ENCODE results near the gene FBXW7.

Gene FBXW7

GRCh38 chr4:152534541-152535359 lies 1.1 kb downstream of the FBXW7 start:
- DNase-seq (ENCODE audit: insufficient read length, low spot score) (no peak), FAIRE-seq (peak; percentile 72)
- TF ChIP-seq SPI1 (IDR thresholded peaks at IDR 0.05; ENCODE audit: low read depth, low read length) (peak; percentile 61), PAX5 (IDR thresholded peaks at IDR 0.05; ENCODE audit: insufficient read depth, low read length, severe bottlenecking) (no peak)

- no peak for TF ChIP-seq PAX5 (IDR thresholded peaks at IDR 0.05; ENCODE audit: insufficient read depth, low read length, severe bottlenecking)
- TF ChIP-seq POLR2AphosphoS5 (IDR thresholded peaks at IDR 0.05; ENCODE audit: low read depth, low read length): no peak
- no peak for TF ChIP-seq SPI1 (IDR thresholded peaks at IDR 0.05; ENCODE audit: low read depth, low read length)
- no peak for TF ChIP-seq POLR2A (IDR thresholded peaks at IDR 0.05; ENCODE audit: low read depth, low read length)
- TF ChIP-seq TAF1 (IDR thresholded peaks at IDR 0.05; ENCODE audit: low read depth, low read length): no peak
- no peak for TF ChIP-seq POU2F2 (IDR thresholded peaks at IDR 0.05; ENCODE audit: low read depth, low read length)
- DNase-seq (ENCODE audit: insufficient read length, low spot score): no peak
- FAIRE-seq: no peak
Observed at GRCh38 chr4:152531479-152531878, 4.4 kb downstream of the FBXW7 start.

- peak; percentile 90 for FAIRE-seq
- TF ChIP-seq POLR2AphosphoS5 (IDR thresholded peaks at IDR 0.05; ENCODE audit: low read depth, low read length) (no peak), POU2F2 (IDR thresholded peaks at IDR 0.05; ENCODE audit: low read depth, low read length) (no peak), PAX5 (IDR thresholded peaks at IDR 0.05; ENCODE audit: insufficient read depth, low read length, severe bottlenecking) (no peak), SPI1 (IDR thresholded peaks at IDR 0.05; ENCODE audit: low read depth, low read length) (peak; percentile 42; the same call in 1 of the 2 replicates), TAF1 (IDR thresholded peaks at IDR 0.05; ENCODE audit: low read depth, low read length) (no peak)
- DNase-seq (ENCODE audit: insufficient read length, low spot score): no peak
Observed at GRCh38 chr4:152530600-152530999, 5.3 kb downstream of the FBXW7 start.

GRCh38 chr4:152529880-152530279 lies 6.0 kb downstream of the FBXW7 start:
- FAIRE-seq (no peak), DNase-seq (ENCODE audit: insufficient read length, low spot score) (no peak)
- no peak for TF ChIP-seq PAX5 (IDR thresholded peaks at IDR 0.05; ENCODE audit: insufficient read depth, low read length, severe bottlenecking)
- TF ChIP-seq SPI1 (IDR thresholded peaks at IDR 0.05; ENCODE audit: low read depth, low read length): no peak
- no peak for TF ChIP-seq TAF1 (IDR thresholded peaks at IDR 0.05; ENCODE audit: low read depth, low read length)
- TF ChIP-seq POLR2A (IDR thresholded peaks at IDR 0.05; ENCODE audit: low read depth, low read length): no peak
- TF ChIP-seq POLR2AphosphoS5 (IDR thresholded peaks at IDR 0.05; ENCODE audit: low read depth, low read length): no peak
- no peak for TF ChIP-seq POU2F2 (IDR thresholded peaks at IDR 0.05; ENCODE audit: low read depth, low read length)

GRCh38 chr4:152528060-152528459 lies 7.8 kb downstream of the FBXW7 start:
- TF ChIP-seq POLR2AphosphoS5 (IDR thresholded peaks at IDR 0.05; ENCODE audit: low read depth, low read length): no peak
- TF ChIP-seq PAX5 (IDR thresholded peaks at IDR 0.05; ENCODE audit: insufficient read depth, low read length, severe bottlenecking): no peak
- TF ChIP-seq SPI1 (IDR thresholded peaks at IDR 0.05; ENCODE audit: low read depth, low read length): no peak
- TF ChIP-seq POLR2A (IDR thresholded peaks at IDR 0.05; ENCODE audit: low read depth, low read length): no peak
- TF ChIP-seq TAF1 (IDR thresholded peaks at IDR 0.05; ENCODE audit: low read depth, low read length): no peak
- no peak for TF ChIP-seq POU2F2 (IDR thresholded peaks at IDR 0.05; ENCODE audit: low read depth, low read length)
- FAIRE-seq (peak; percentile 75), DNase-seq (ENCODE audit: insufficient read length, low spot score) (no peak)

GRCh38 chr4:152525878-152526277 lies 10.0 kb downstream of the FBXW7 start:
- TF ChIP-seq POLR2A (IDR thresholded peaks at IDR 0.05; ENCODE audit: low read depth, low read length): no peak
- DNase-seq (ENCODE audit: insufficient read length, low spot score) (no peak), FAIRE-seq (no peak)

GRCh38 chr4:152524427-152524826 lies 11.5 kb downstream of the FBXW7 start:
- FAIRE-seq: peak; percentile 51
- no peak for TF ChIP-seq TAF1 (IDR thresholded peaks at IDR 0.05; ENCODE audit: low read depth, low read length)
- TF ChIP-seq POLR2A (IDR thresholded peaks at IDR 0.05; ENCODE audit: low read depth, low read length): no peak
- TF ChIP-seq POU2F2 (IDR thresholded peaks at IDR 0.05; ENCODE audit: low read depth, low read length): no peak
- TF ChIP-seq SPI1 (IDR thresholded peaks at IDR 0.05; ENCODE audit: low read depth, low read length): no peak
- TF ChIP-seq POLR2AphosphoS5 (IDR thresholded peaks at IDR 0.05; ENCODE audit: low read depth, low read length): no peak
- no peak for TF ChIP-seq PAX5 (IDR thresholded peaks at IDR 0.05; ENCODE audit: insufficient read depth, low read length, severe bottlenecking)
- no peak for DNase-seq (ENCODE audit: insufficient read length, low spot score)

- no peak for FAIRE-seq
- no peak for DNase-seq (ENCODE audit: insufficient read length, low spot score)
- no peak for TF ChIP-seq PAX5 (IDR thresholded peaks at IDR 0.05; ENCODE audit: insufficient read depth, low read length, severe bottlenecking)
Observed at GRCh38 chr4:152523731-152524130, 12.2 kb downstream of the FBXW7 start.

- TF ChIP-seq POLR2A (IDR thresholded peaks at IDR 0.05; ENCODE audit: low read depth, low read length) (0 out of 2 replicates have a peak, but pooled peaks have one; percentile 7), PAX5 (IDR thresholded peaks at IDR 0.05; ENCODE audit: insufficient read depth, low read length, severe bottlenecking) (no peak)
- DNase-seq (ENCODE audit: insufficient read length, low spot score) (no peak), FAIRE-seq (peak; percentile 50)
Observed at GRCh38 chr4:152522754-152523153, 13.1 kb downstream of the FBXW7 start.

GRCh38 chr4:152522245-152522644 lies 13.6 kb downstream of the FBXW7 start:
- DNase-seq (ENCODE audit: insufficient read length, low spot score) (no peak), FAIRE-seq (no peak)
- TF ChIP-seq SPI1 (IDR thresholded peaks at IDR 0.05; ENCODE audit: low read depth, low read length): no peak
- TF ChIP-seq POLR2AphosphoS5 (IDR thresholded peaks at IDR 0.05; ENCODE audit: low read depth, low read length): no peak
- no peak for TF ChIP-seq PAX5 (IDR thresholded peaks at IDR 0.05; ENCODE audit: insufficient read depth, low read length, severe bottlenecking)
- TF ChIP-seq POLR2A (IDR thresholded peaks at IDR 0.05; ENCODE audit: low read depth, low read length): 0 out of 2 replicates have a peak, but pooled peaks have one; percentile 17
- no peak for TF ChIP-seq TAF1 (IDR thresholded peaks at IDR 0.05; ENCODE audit: low read depth, low read length)
- no peak for TF ChIP-seq POU2F2 (IDR thresholded peaks at IDR 0.05; ENCODE audit: low read depth, low read length)

Data from GM12891 (cell line).